Coronary artery (tissue), 2 donors: Measurements from ENCODE around the gene COMMD10.

Experiments
- DNase-seq: peaks from one replicate; pipeline ENCODE4 v3.0.0-alpha.2; 2017; ENCODE audit warnings: low spot score
- H3K27ac ChIP-seq, 2 donors: fragments of 200-600 bp; sonication (generic); one replicate each; pipeline ENCODE4 v1.5.1; 2016 to 2019
- H3K4me3 ChIP-seq: fragments of 200-600 bp; sonication (generic); 2 replicates; pipeline ENCODE4 v1.5.1; 2016; ENCODE audit warnings: mild to moderate bottlenecking, moderate library complexity
- CTCF ChIP-seq: fragments of 200-600 bp; sonication (generic); IDR thresholded peaks from one replicate; pipeline ENCODE4 v1.5.1; 2019; ENCODE audit warnings: antibody characterized with exemption

The COMMD10 gene

GRCh38 chr5:116176121-116176520, 91.3 kb downstream of the COMMD10 start:
- no peak overlapping the region for H3K4me3 ChIP-seq
- TF ChIP-seq CTCF: no peak
- no peak for DNase-seq
- no peak overlapping the region for H3K27ac ChIP-seq

GRCh38 chr5:116178925-116179324, 94.1 kb downstream of the COMMD10 start:
- Histone ChIP-seq H3K4me3 (no peak overlapping the region), H3K27ac (no peak overlapping the region)
- no peak for DNase-seq
- no peak for TF ChIP-seq CTCF

- no peak overlapping the region for H3K4me3 ChIP-seq
- no peak for DNase-seq
- no peak overlapping the region for H3K27ac ChIP-seq
- no peak for TF ChIP-seq CTCF
These were observed 124.3 kb downstream of the COMMD10 start for GRCh38 chr5:116209166-116209565.

GRCh38 chr5:116212225-116212624, 127.4 kb downstream of the COMMD10 start:
- no peak for DNase-seq
- TF ChIP-seq CTCF: no peak
- Histone ChIP-seq H3K4me3 (no peak overlapping the region), H3K27ac (no peak overlapping the region)

GRCh38 chr5:116216246-116216645, 131.4 kb downstream of the COMMD10 start:
- TF ChIP-seq CTCF: no peak
- no peak for DNase-seq

GRCh38 chr5:116225281-116225922, 140.6 kb downstream of the COMMD10 start:
- Histone ChIP-seq H3K4me3 (no peak overlapping the region), H3K27ac (no peak overlapping the region)
- TF ChIP-seq CTCF: no peak
- DNase-seq: no peak

More at GRCh38 chr5:116216246-116216645, 131.4 kb downstream of the COMMD10 start:
- Histone ChIP-seq H3K27ac (no peak overlapping the region), H3K4me3 (no peak overlapping the region)

GRCh38 chr5:116229131-116229689, 144.4 kb downstream of the COMMD10 start:
- H3K27ac ChIP-seq: no peak overlapping the region
- no peak for TF ChIP-seq CTCF
- H3K4me3 ChIP-seq: no peak overlapping the region
- no peak for DNase-seq
